H9 (cell line): ENCODE data around the gene NRXN3. TPM values are rescaled to one million over a fixed set of nuclear protein-coding genes. Genes with fewer than 3 reads are reported as not detected.
A peak's percentile ranks its signal among the peaks of the same experiment; 100 is the strongest.

Experiments used
- DNase-seq: peaks from one replicate; pipeline ENCODE4 v3.0.0-alpha.2; 2017
- H2AFZ ChIP-seq: one replicate; pipeline ENCODE4 v1.6.1; 2013; ENCODE audit warnings: mild to moderate bottlenecking, low read length, control low read depth, moderate library complexity
- H2AK5ac ChIP-seq: 2 replicates; pipeline ENCODE4 v1.6.1; 2013; ENCODE audit warnings: low read length, control low read depth, mixed read lengths; ENCODE audit not compliant: insufficient read length
- H2BK120ac ChIP-seq: one replicate; pipeline ENCODE4 v1.6.1; 2013; ENCODE audit warnings: low read depth, mild to moderate bottlenecking, low read length, control low read depth, inconsistent platforms; ENCODE audit not compliant: poor library complexity, severe bottlenecking
- H2BK12ac ChIP-seq: 2 replicates; pipeline ENCODE4 v1.6.1; 2013; ENCODE audit warnings: low read length, control low read depth, mixed read lengths, low read depth; ENCODE audit not compliant: insufficient read length
- H2BK15ac ChIP-seq: 2 replicates; pipeline ENCODE4 v1.6.1; 2013; ENCODE audit warnings: low read depth, low read length, control low read depth
- H2BK20ac ChIP-seq: one replicate; pipeline ENCODE4 v1.6.1; 2013; ENCODE audit warnings: low read depth, mild to moderate bottlenecking, low read length, control low read depth, inconsistent platforms; ENCODE audit not compliant: poor library complexity, severe bottlenecking
- H2BK5ac ChIP-seq: 2 replicates; pipeline ENCODE4 v1.6.1; 2013; ENCODE audit warnings: low read length, control low read depth, mixed read lengths; ENCODE audit not compliant: insufficient read length
- H3K14ac ChIP-seq: 2 replicates; pipeline ENCODE4 v1.6.1; 2013; ENCODE audit warnings: low read length, control low read depth; ENCODE audit not compliant: insufficient read depth
- H3K18ac ChIP-seq: 2 replicates; pipeline ENCODE4 v1.6.1; 2013; ENCODE audit warnings: low read depth, mild to moderate bottlenecking, mixed read lengths, low read length, control low read depth; ENCODE audit not compliant: insufficient read length
- H3K23ac ChIP-seq: 2 replicates; pipeline ENCODE4 v1.6.1; 2013; ENCODE audit warnings: low read length, control low read depth, mixed read lengths, low read depth; ENCODE audit not compliant: insufficient read length
- H3K23me2 ChIP-seq: 2 replicates; pipeline ENCODE4 v1.6.1; 2013; ENCODE audit warnings: low read depth, mild to moderate bottlenecking, mixed read lengths, low read length, control low read depth; ENCODE audit not compliant: insufficient read length, poor library complexity, severe bottlenecking
- H3K27ac ChIP-seq: 2 replicates; pipeline ENCODE4 v1.5.1; 2013; ENCODE audit warnings: low read length, control low read depth, mixed read lengths, low read depth; ENCODE audit not compliant: insufficient read length
- H3K27me3 ChIP-seq: 2 replicates; pipeline ENCODE4 v1.6.1; 2013; ENCODE audit warnings: low read length, control low read depth, inconsistent platforms; ENCODE audit not compliant: insufficient read depth
- H3K4ac ChIP-seq: 2 replicates; pipeline ENCODE4 v1.6.1; 2013; ENCODE audit warnings: low read depth, mild to moderate bottlenecking, control low read depth, inconsistent platforms, low read length, moderate library complexity
- H3K4me1 ChIP-seq: 2 replicates; pipeline ENCODE4 v1.6.1; 2013; ENCODE audit warnings: low read length, control low read depth, inconsistent platforms; ENCODE audit not compliant: insufficient read depth
- H3K4me2 ChIP-seq: 2 replicates; pipeline ENCODE4 v1.6.1; 2013; ENCODE audit warnings: low read length, control low read depth, mixed read lengths; ENCODE audit not compliant: insufficient read length, insufficient read depth
- H3K56ac ChIP-seq: 2 replicates; pipeline ENCODE4 v1.6.1; 2013; ENCODE audit warnings: low read depth, mild to moderate bottlenecking, mixed read lengths, low read length, control low read depth; ENCODE audit not compliant: insufficient read length
- H3K79me1 ChIP-seq: 2 replicates; pipeline ENCODE4 v1.6.1; 2013; ENCODE audit warnings: low read depth, mild to moderate bottlenecking, moderate library complexity, low read length, control low read depth, inconsistent platforms; ENCODE audit not compliant: insufficient read depth, poor library complexity, severe bottlenecking
- H3K79me2 ChIP-seq: 2 replicates; pipeline ENCODE4 v1.6.1; 2013; ENCODE audit warnings: low read length, control low read depth, inconsistent platforms; ENCODE audit not compliant: insufficient read depth
- H3K9ac ChIP-seq: 2 replicates; pipeline ENCODE4 v1.6.1; 2013; ENCODE audit warnings: low read length, control low read depth, mixed read lengths; ENCODE audit not compliant: insufficient read length; ENCODE audit errors: extremely low read depth
- H3K9me3 ChIP-seq: one replicate; pipeline ENCODE4 v1.6.1; 2013; ENCODE audit warnings: low read depth, low read length, inconsistent platforms; ENCODE audit not compliant: control insufficient read depth
- H3T11ph ChIP-seq: one replicate; pipeline ENCODE4 v1.6.1; 2013; ENCODE audit warnings: mild to moderate bottlenecking, low read length, control low read depth, inconsistent platforms
- H4K20me1 ChIP-seq: one replicate; pipeline ENCODE4 v1.6.1; 2013; ENCODE audit not compliant: control insufficient read depth, insufficient read length, insufficient read depth
- H4K5ac ChIP-seq: 2 replicates; pipeline ENCODE4 v1.6.1; 2013; ENCODE audit warnings: low read depth, mild to moderate bottlenecking, mixed read lengths, low read length, control low read depth; ENCODE audit not compliant: insufficient read length
- H4K8ac ChIP-seq: replicated peaks from 2 replicates; pipeline ENCODE4 v1.6.1; 2013; ENCODE audit warnings: low read length, control low read depth, mixed read lengths, low read depth; ENCODE audit not compliant: insufficient read length
- H4K91ac ChIP-seq: 2 replicates; pipeline ENCODE4 v1.6.1; 2013; ENCODE audit warnings: low read depth, mild to moderate bottlenecking, moderate library complexity, mixed read lengths, low read length, control low read depth; ENCODE audit not compliant: insufficient read length
- H3K27ac Mint-ChIP-seq, 3 experiments: 2 replicates in 2 of 3; 3 replicates in 1 of 3; pipeline ENCODE4 v1.8.0; 2020 to 2021; ENCODE audit warnings: mixed read lengths in 3 of 3, mild to moderate bottlenecking in 1 of 3, moderate library complexity in 1 of 3
- H3K27me3 Mint-ChIP-seq: 2 replicates; pipeline ENCODE4 v1.8.0; 2021; ENCODE audit warnings: low read depth, mild to moderate bottlenecking, moderate library complexity, mixed read lengths
- H3K36me3 Mint-ChIP-seq, 3 experiments: 2 replicates in 2 of 3; 3 replicates in 1 of 3; pipeline ENCODE4 v1.8.0; 2020 to 2021; ENCODE audit warnings: low read depth in 3 of 3, mixed read lengths in 3 of 3; ENCODE audit not compliant: insufficient read depth in 1 of 3
- H3K4me1 Mint-ChIP-seq, 2 experiments: 2 replicates each; pipeline ENCODE4 v1.8.0; 2020; ENCODE audit warnings: mixed read lengths in 2 of 2
- H3K4me3 Mint-ChIP-seq, 2 experiments: 2 replicates in 1 of 2; 3 replicates in 1 of 2; pipeline ENCODE4 v1.8.0; 2020 to 2021; ENCODE audit warnings: mild to moderate bottlenecking in 2 of 2, mixed read lengths in 2 of 2, moderate library complexity in 1 of 2
- H3K9me3 Mint-ChIP-seq, 2 experiments: 2 replicates in 1 of 2; 3 replicates in 1 of 2; pipeline ENCODE4 v1.8.0; 2020; ENCODE audit warnings: mild to moderate bottlenecking in 2 of 2, mixed read lengths in 2 of 2, moderate library complexity in 1 of 2
- WGBS: extraction: QIAGEN DNeasy Blood & Tissue Kit; methylation state at CpG from one replicate; pipeline ENCODE4 v1.1.7; 2013; ENCODE audit warnings: missing lambda C conversion rate, low lambda C conversion rate, mixed read lengths; ENCODE audit not compliant: insufficient read length; ENCODE audit errors: extremely low coverage; 5-methylcytosine and 5-hydroxymethylcytosine counted together
- total RNA-seq: library from RNA; stranded (reverse); gene quantifications from 2 replicates; pipeline ENCODE4 v1.2.1, GENCODE V29; 2021
- TF ChIP-seq, protein P1 (sequence below): fragments of 200-600 bp; sonication (generic); conservative IDR thresholded peaks from 3 replicates; pipeline ENCODE4 v1.8.0; 2021; ENCODE audit warnings: antibody characterized with exemption, mild to moderate bottlenecking

NRXN3 gene
- total RNA-seq, 1 experiment from 2014 or later, result 1.8 TPM

DNA sequence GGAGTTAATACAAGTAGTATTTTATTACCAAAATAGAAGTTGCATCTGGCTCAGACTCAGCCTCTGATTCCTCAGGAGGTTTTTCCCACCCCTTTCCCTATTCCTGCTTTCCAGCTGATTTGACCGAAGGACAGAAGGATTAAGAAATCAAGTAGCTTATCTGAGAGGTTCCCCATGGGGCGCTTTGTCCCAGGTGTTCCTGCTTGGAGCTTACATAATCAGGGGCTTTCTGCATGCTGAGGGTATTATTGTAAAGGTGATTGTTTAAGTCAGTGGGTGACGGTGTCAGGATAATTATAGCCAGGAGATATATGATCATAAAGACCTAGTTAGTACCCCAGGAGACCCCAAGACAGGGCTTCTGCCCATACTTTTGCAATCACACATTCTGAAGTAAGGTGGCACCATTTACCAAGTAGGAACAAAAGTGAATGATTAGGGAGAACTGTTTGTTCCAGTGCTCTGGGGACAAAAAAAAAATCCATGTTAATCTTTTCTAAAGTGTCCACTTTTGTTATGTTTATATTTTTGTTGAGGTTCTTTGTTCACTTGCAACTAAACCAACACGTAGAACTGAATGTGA, 921.3 kb downstream of the NRXN3 start:
- H2BK12ac ChIP-seq, result no peak overlapping the region
- no peak overlapping the region for H2AFZ ChIP-seq
- H2BK20ac ChIP-seq, result no peak overlapping the region
- H3K9me3 ChIP-seq, result no peaks in the 10 kb centered on the region
- no peak overlapping the region for H3K14ac ChIP-seq
- Mint-ChIP-seq H3K4me3 (no peak overlapping the region), H3K9me3 (peaks cover 0 to under 1% of the 10 kb centered on the region in 2 experiments; a peak in 2 of 5 replicates), H3K27ac (no peak overlapping the region), H3K27me3 (peaks cover 87% of the 10 kb centered on the region), H3K36me3 (no peaks in the 10 kb centered on the region), H3K4me1 (peaks cover 23 to 44% of the 10 kb centered on the region in 2 experiments)
- H3K23me2 ChIP-seq, result no peaks in the 10 kb centered on the region
- no peaks in the 10 kb centered on the region for H3K79me1 ChIP-seq
- TF ChIP-seq, protein P1, sequence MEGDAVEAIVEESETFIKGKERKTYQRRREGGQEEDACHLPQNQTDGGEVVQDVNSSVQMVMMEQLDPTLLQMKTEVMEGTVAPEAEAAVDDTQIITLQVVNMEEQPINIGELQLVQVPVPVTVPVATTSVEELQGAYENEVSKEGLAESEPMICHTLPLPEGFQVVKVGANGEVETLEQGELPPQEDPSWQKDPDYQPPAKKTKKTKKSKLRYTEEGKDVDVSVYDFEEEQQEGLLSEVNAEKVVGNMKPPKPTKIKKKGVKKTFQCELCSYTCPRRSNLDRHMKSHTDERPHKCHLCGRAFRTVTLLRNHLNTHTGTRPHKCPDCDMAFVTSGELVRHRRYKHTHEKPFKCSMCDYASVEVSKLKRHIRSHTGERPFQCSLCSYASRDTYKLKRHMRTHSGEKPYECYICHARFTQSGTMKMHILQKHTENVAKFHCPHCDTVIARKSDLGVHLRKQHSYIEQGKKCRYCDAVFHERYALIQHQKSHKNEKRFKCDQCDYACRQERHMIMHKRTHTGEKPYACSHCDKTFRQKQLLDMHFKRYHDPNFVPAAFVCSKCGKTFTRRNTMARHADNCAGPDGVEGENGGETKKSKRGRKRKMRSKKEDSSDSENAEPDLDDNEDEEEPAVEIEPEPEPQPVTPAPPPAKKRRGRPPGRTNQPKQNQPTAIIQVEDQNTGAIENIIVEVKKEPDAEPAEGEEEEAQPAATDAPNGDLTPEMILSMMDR, result peak; percentile 46
- H3K23ac ChIP-seq, result no peak overlapping the region
- no peak for DNase-seq
- H3K56ac ChIP-seq, result no peak overlapping the region
- WGBS, result no CpG with 5 or more reads among the region's 4 CpGs
- H2BK120ac ChIP-seq, result no peak overlapping the region
- H2BK15ac ChIP-seq, result no peak overlapping the region
- no peaks in the 10 kb centered on the region for H3K27me3 ChIP-seq
- no peak overlapping the region for H4K5ac ChIP-seq
- H4K8ac ChIP-seq, result no peak overlapping the region
- H2BK5ac ChIP-seq, result no peak overlapping the region
- no peak overlapping the region for H3K4me2 ChIP-seq
- H3K79me2 ChIP-seq, result no peaks in the 10 kb centered on the region
- H4K20me1 ChIP-seq, result no peaks in the 10 kb centered on the region
- H3K18ac ChIP-seq, result no peak overlapping the region
- H2AK5ac ChIP-seq, result no peak overlapping the region
- no peak overlapping the region for H3K27ac ChIP-seq
- H3K4ac ChIP-seq, result no peak overlapping the region
- no peak overlapping the region for H3T11ph ChIP-seq
- H3K9ac ChIP-seq, result no peak overlapping the region
- H3K4me1 ChIP-seq, result peaks cover 3% of the 10 kb centered on the region; the same call in 1 of the 2 replicates
- H4K91ac ChIP-seq, result no peak overlapping the region
